Neural cell (in vitro differentiated cells): ENCODE measurements around the gene TNNT2.

Source experiments
- CTCF ChIP-seq: fragments of 450-650 bp; IDR thresholded peaks from 2 replicates; pipeline ENCODE4 v1.5.1; 2014; ENCODE audit warnings: antibody characterized with exemption, mild to moderate bottlenecking, moderate library complexity; ENCODE audit not compliant: poor library complexity, severe bottlenecking
- EP300 ChIP-seq: fragments of 450-650 bp; conservative IDR thresholded peaks from 2 replicates; pipeline ENCODE4 v1.6.1; 2014; ENCODE audit warnings: antibody characterized with exemption, mild to moderate bottlenecking, moderate library complexity; ENCODE audit not compliant: poor library complexity, severe bottlenecking
- POLR2AphosphoS5 ChIP-seq: IDR thresholded peaks from 2 replicates; pipeline ENCODE4 v1.6.1; 2012
- RAD21 ChIP-seq: fragments of 450-650 bp; conservative IDR thresholded peaks from 2 replicates; pipeline ENCODE4 v1.6.1; 2014; ENCODE audit warnings: antibody characterized with exemption, mild to moderate bottlenecking, moderate library complexity
- TF ChIP-seq, protein P1 (sequence below): IDR thresholded peaks from 2 replicates; pipeline ENCODE4 v1.6.1; 2012; ENCODE audit warnings: borderline replicate concordance

DNA sequence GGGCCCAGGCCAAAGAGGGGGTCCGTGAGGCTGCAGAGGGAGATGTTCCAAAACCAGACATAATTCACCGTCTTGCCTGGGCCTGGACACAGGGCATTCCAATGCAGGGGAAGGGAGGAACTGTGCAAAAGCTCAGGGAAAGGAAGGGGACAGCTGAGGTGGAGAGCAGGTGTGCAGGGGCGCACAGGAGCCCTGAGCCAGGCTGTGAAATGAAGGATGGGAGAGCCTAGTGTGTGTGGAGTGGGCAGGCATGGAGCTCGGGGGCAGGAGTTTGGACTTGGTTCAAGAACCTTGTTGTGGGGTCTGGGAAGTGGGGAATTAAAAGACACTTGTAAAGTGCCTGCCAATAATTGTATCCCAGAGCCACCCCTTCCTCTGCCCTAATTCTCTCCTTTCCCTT is 41.8 kb upstream of the TNNT2 start:
- TF ChIP-seq CTCF = no peak
- no peak for TF ChIP-seq POLR2AphosphoS5
- no peak for TF ChIP-seq EP300
- TF ChIP-seq, protein P1, sequence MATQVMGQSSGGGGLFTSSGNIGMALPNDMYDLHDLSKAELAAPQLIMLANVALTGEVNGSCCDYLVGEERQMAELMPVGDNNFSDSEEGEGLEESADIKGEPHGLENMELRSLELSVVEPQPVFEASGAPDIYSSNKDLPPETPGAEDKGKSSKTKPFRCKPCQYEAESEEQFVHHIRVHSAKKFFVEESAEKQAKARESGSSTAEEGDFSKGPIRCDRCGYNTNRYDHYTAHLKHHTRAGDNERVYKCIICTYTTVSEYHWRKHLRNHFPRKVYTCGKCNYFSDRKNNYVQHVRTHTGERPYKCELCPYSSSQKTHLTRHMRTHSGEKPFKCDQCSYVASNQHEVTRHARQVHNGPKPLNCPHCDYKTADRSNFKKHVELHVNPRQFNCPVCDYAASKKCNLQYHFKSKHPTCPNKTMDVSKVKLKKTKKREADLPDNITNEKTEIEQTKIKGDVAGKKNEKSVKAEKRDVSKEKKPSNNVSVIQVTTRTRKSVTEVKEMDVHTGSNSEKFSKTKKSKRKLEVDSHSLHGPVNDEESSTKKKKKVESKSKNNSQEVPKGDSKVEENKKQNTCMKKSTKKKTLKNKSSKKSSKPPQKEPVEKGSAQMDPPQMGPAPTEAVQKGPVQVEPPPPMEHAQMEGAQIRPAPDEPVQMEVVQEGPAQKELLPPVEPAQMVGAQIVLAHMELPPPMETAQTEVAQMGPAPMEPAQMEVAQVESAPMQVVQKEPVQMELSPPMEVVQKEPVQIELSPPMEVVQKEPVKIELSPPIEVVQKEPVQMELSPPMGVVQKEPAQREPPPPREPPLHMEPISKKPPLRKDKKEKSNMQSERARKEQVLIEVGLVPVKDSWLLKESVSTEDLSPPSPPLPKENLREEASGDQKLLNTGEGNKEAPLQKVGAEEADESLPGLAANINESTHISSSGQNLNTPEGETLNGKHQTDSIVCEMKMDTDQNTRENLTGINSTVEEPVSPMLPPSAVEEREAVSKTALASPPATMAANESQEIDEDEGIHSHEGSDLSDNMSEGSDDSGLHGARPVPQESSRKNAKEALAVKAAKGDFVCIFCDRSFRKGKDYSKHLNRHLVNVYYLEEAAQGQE = no peak
- no peak for TF ChIP-seq RAD21
